SK-N-MC (cell line): Measurements from ENCODE around the gene EEF1AKMT3.

Source experiments
- DNase-seq: peaks from one replicate; pipeline ENCODE4 v3.0.0-alpha.2; 2011; ENCODE audit warnings: low read depth, low spot score
- H3K27ac ChIP-seq: fragments of 200-600 bp; sonication (generic); 2 replicates; pipeline ENCODE4 v1.5.1; 2016; ENCODE audit warnings: mixed run types
- H3K36me3 ChIP-seq: fragments of 200-600 bp; sonication (generic); 2 replicates; pipeline ENCODE4 v1.6.1; 2017; ENCODE audit warnings: antibody characterized with exemption, low read length, mixed read lengths; ENCODE audit not compliant: insufficient read depth
- H3K4me3 ChIP-seq: fragments of 200-600 bp; sonication (generic); 2 replicates; pipeline ENCODE4 v1.5.1; 2016
- H3K9ac ChIP-seq: fragments of 200-600 bp; sonication (generic); 2 replicates; pipeline ENCODE4 v1.8.0; 2017; ENCODE audit warnings: mixed run types, mixed read lengths; ENCODE audit not compliant: insufficient read length
- H3K9me3 ChIP-seq: fragments of 200-600 bp; sonication (generic); 2 replicates; pipeline ENCODE4 v1.6.1; 2017; ENCODE audit warnings: low read depth, mild to moderate bottlenecking, antibody characterized with exemption, low read length, moderate library complexity, mixed read lengths
- EZH2 ChIP-seq: fragments of 200-600 bp; sonication (generic); IDR thresholded peaks from one replicate; pipeline ENCODE4 v1.6.1; 2017; ENCODE audit warnings: antibody characterized with exemption
- FOXP2 ChIP-seq: optimal IDR thresholded peaks from 2 replicates; pipeline ENCODE3; 2011; ENCODE audit warnings: mild to moderate bottlenecking, moderate library complexity; ENCODE audit not compliant: insufficient read depth; ENCODE audit errors: extremely low read length, control extremely low read depth
- POLR2AphosphoS5 ChIP-seq: IDR thresholded peaks from 2 replicates; pipeline ENCODE4 v1.6.1; 2012; ENCODE audit warnings: mild to moderate bottlenecking, low read depth, low read length, borderline replicate concordance

Gene EEF1AKMT3

DNA sequence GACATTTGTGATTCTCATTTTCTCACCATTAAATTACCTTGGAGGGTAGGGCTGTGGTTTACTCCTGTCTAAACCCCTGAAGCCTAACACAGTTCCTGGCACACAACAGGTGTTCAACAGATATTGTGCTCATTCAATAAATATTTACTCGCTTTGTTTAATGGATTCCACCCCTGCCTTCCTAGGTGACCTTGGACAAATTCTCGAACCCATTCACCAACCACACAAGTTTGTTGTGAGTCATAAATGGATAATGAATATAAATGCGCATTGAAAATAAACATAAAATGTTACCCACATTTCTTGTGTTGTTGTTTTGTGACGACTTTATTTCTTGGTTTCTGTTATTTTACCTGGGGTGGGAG, 9.8 kb downstream of the EEF1AKMT3 start:
- Histone ChIP-seq H3K4me3 (peak overlapping the region; percentile 87), H3K36me3 (peaks cover 25% of the 10 kb centered on the region), H3K27ac (no peak overlapping the region), H3K9ac (peak overlapping the region; percentile 24), H3K9me3 (no peaks in the 10 kb centered on the region)
- DNase-seq, result no peak
- TF ChIP-seq EZH2 (no peak), FOXP2 (no peak), POLR2AphosphoS5 (no peak)

DNA sequence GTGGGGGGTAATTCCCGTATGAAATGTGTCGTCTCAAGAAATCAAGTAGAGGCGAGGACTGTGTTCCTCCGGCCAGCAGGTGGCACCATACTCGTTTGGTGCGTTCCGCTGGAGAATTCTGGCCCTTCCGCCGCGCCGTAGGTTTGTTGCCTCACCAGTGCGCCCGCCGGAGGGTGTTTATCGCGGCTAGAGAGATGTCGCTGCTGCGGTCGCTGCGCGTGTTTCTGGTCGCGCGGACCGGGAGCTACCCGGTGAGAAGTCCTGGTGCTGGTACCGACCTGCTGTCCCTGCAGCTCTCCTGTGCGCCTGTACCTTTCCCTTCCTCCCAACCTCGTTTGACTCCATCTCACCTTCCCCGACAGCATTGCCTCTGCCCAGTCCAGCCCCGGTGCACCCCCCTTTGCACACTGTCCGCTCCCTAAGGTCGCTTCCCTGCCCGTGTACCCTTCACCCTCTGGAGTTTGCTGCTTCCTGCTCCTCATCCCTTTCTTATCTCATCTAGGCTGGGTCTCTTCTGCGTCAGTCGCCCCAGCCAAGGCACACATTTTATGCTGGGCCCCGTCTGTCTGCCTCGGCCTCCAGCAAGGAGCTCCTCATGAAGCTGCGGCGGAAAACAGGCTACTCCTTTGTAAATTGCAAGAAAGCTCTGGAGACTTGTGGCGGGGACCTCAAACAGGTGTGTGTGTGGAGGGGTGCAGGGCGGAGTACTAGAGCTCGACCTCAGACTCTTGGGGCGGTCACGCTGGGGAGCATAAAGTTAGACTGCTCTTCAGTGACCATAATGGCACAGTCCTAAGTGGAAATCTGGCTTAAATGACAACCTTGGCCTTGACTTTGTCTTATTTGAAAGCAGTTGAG, 10.4 kb downstream of the EEF1AKMT3 start, which contains the start of gene TSFM:
TSFM (plus strand) TSS at position 180 of the 858 bp plus-strand sequence; CDS start at position 195, 15 bp downstream.
- no peak within 1 kb of the TSS for H3K27ac ChIP-seq
- H3K9ac ChIP-seq, result peak within 1 kb of the TSS; percentile 91
- TF ChIP-seq POLR2AphosphoS5 (peak; percentile 96), EZH2 (no peak), FOXP2 (peak; percentile 96)
- H3K4me3 ChIP-seq, result peak within 1 kb of the TSS; percentile 87
- peak; percentile 81 for DNase-seq
- H3K36me3 ChIP-seq, result peaks cover 31% of the 10 kb centered on the region
- H3K9me3 ChIP-seq, result no peaks in the 10 kb centered on the region

DNA sequence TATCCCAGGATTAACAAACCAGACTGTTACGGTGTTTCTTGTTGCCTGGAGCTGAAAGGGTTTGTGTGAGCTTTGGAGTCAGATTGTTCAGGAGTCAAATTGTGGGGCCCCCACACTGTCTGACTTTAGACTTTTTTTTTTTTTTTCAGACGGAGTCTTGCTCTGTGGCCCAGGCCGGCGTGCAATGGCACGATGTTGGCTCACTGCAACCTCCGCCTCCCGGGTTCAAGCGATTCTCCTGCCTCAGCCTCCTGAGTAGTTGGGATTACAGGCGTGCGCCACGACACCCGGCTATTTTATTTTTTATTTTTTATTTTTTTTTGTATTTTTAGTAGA, 11.0 kb downstream of the EEF1AKMT3 start:
- H3K9ac ChIP-seq, result peak overlapping the region; percentile 91
- no peak for DNase-seq
- H3K36me3 ChIP-seq, result peaks cover 37% of the 10 kb centered on the region
- no peak overlapping the region for H3K27ac ChIP-seq
- TF ChIP-seq FOXP2, result no peak
- TF ChIP-seq EZH2, result no peak
- TF ChIP-seq POLR2AphosphoS5, result no peak
- H3K4me3 ChIP-seq, result peak overlapping the region; percentile 87
- no peaks in the 10 kb centered on the region for H3K9me3 ChIP-seq

DNA sequence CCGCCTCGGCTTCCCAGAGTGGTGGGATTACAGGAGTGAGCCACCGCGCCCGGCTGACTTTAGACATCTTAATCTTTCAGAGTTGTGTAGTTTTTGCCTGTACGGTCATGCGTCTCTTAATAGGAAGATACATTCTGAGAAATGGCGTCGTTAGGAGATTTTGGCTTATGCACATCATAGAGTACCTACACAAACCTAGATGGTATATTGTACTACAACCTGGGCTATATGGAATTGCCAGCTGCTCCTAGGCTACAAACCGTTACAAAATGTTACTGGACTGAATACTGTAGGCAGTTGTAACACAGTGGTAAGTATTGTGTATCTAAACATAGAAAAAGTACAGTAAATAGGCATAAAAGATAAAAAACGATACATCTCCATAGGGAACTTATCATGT, 11.4 kb downstream of the EEF1AKMT3 start:
- H3K27ac ChIP-seq, result no peak overlapping the region
- H3K9me3 ChIP-seq, result no peaks in the 10 kb centered on the region
- no peak overlapping the region for H3K9ac ChIP-seq
- H3K36me3 ChIP-seq, result peaks cover 40% of the 10 kb centered on the region
- peak overlapping the region; percentile 34 for H3K4me3 ChIP-seq
- TF ChIP-seq EZH2 (no peak), FOXP2 (no peak), POLR2AphosphoS5 (no peak)
- no peak for DNase-seq

DNA sequence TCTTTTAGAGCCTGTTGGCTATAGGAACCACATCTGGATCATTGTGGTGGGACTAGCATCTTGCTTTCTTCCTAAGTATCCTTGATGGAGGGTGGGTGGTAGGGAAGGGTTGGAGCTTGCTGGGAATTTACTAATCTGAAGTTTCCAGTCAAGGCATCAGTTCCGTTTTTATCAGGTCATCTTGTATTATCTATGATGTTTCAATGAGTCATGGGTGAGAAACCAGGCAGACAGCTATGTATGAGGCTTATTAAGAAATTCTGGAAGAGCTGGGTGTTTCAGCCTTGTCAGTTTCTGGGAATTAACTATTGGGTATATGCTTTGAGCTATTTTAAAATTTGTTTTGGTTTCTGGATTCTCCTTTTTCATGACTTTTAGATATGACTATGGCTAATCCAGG, 21.5 kb downstream of the EEF1AKMT3 start:
- TF ChIP-seq FOXP2 (no peak), EZH2 (no peak), POLR2AphosphoS5 (no peak)
- Histone ChIP-seq H3K9ac (no peak overlapping the region), H3K4me3 (no peak overlapping the region), H3K36me3 (peaks cover 74% of the 10 kb centered on the region), H3K27ac (no peak overlapping the region), H3K9me3 (no peaks in the 10 kb centered on the region)
- DNase-seq, result no peak

DNA sequence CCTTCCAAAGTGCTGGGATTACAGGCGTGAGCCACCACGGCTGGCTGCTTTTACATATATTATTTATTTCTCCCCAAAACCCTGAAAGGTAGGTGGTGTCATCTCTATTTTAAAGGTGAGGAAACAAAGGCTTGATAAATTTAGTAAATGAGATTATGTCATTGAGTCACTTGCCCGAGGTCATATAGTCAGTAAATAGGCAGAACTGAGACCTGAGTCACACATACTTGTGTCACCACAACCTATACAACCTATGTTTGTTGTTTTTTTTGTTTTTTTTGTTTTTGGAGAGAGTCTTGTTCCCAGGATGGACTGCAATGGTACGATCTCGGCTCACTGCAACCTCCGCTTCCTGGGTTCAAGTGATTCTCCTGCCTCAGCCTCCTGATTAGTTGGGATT, 22.9 kb downstream of the EEF1AKMT3 start:
- Histone ChIP-seq H3K9me3 (no peaks in the 10 kb centered on the region), H3K9ac (no peak overlapping the region), H3K4me3 (no peak overlapping the region), H3K36me3 (peaks cover 71% of the 10 kb centered on the region), H3K27ac (no peak overlapping the region)
- no peak for TF ChIP-seq POLR2AphosphoS5
- no peak for TF ChIP-seq EZH2
- no peak for TF ChIP-seq FOXP2
- DNase-seq, result no peak

DNA sequence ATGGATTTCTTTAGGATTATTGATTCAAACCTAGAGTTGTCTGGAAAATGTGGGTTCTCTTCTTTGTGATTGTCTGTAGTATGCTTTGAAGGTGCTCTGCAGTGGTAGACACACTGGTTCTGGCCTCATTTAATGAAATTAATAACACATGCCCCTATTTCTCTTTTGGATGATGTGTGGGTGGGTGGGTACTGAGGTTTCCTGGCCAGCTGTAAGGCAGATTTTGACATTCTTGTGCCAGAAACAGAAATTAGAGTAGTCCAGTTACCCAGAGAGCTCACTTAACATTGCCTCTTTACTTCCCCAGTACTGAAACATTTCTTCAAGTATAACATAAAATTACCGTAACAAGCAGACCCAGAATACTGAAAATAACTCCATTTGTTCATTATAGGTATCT, 24.6 kb downstream of the EEF1AKMT3 start:
- Histone ChIP-seq H3K27ac (no peak overlapping the region), H3K4me3 (no peak overlapping the region), H3K36me3 (peaks cover 62% of the 10 kb centered on the region), H3K9me3 (no peaks in the 10 kb centered on the region), H3K9ac (no peak overlapping the region)
- DNase-seq, result no peak
- TF ChIP-seq FOXP2 (no peak), EZH2 (no peak), POLR2AphosphoS5 (no peak)

DNA sequence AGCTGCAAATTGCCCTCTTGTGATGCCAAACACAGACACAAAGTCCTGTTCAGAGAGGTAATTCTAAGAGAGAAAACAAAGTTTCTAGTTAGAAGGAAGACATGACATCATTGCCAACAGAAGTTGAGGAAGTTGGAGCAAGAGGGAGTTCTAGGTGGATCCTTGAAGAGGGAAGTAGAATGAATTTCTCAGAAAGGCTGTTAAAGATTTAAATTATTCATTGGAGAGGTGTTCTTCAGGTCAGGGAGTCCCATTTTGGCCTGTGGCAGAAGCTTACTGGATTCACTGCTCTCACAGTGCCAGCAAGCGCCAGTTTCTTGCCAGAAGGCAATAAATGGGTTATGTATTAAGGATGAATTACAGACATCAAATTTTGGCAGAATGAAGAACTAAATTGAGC, 25.5 kb downstream of the EEF1AKMT3 start:
- Histone ChIP-seq H3K27ac (no peak overlapping the region), H3K4me3 (no peak overlapping the region), H3K9me3 (no peaks in the 10 kb centered on the region), H3K9ac (no peak overlapping the region), H3K36me3 (peaks cover 57% of the 10 kb centered on the region)
- TF ChIP-seq FOXP2 (no peak), EZH2 (no peak), POLR2AphosphoS5 (no peak)
- DNase-seq, result no peak

DNA sequence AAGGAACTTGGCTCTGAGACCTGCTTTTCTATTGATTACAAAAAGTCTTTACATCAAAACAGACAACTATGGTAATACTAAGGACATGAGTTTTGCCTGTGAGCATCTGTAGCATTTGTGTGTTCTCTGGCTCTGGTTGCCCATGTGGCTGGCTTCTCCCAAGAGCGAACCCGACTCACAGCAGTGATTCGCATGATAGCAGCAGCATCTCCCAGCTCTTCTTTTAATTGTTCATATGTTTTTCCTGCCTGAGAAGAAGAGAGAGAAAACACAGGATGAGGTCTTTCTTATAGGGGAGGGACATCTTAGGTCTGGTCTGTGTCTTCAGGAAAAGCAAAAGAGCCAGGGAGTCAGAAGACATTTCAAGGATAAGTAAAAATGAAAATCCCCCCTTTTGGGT, 28.6 kb downstream of the EEF1AKMT3 start:
- Histone ChIP-seq H3K9me3 (no peaks in the 10 kb centered on the region), H3K4me3 (no peak overlapping the region), H3K27ac (no peak overlapping the region), H3K9ac (no peak overlapping the region), H3K36me3 (peaks cover 35% of the 10 kb centered on the region)
- no peak for TF ChIP-seq POLR2AphosphoS5
- no peak for TF ChIP-seq FOXP2
- no peak for TF ChIP-seq EZH2
- DNase-seq, result no peak
